Activated B cell treated with CpG ODN at 0.5 μM for 24 hours (primary cell): ENCODE measurements around the gene SLFNL1. TPM values are rescaled to one million over a fixed set of nuclear protein-coding genes. Genes with fewer than 3 reads are reported as not detected.

Experiments used
- ATAC-seq: fragments of 200-7000 bp; cut with Tn5 transposase; one replicate; pipeline ENCODE4 v1.10.0; 2021; ENCODE audit warnings: low read depth, mild to moderate bottlenecking, moderate library complexity
- CTCF ChIA-PET: fragments of 350-600 bp; sonication (Branson Sonifier 250); formaldehyde crosslinking; loops from one replicate; lab custom pipeline; 2021; ENCODE audit warnings: antibody characterized with exemption; lab: Charles Lee
- POLR2A ChIA-PET: fragments of 350-600 bp; sonication (Branson Sonifier 250); formaldehyde crosslinking; loops from one replicate; lab custom pipeline; 2021; ENCODE audit warnings: antibody characterized with exemption; lab: Charles Lee
- DNase-seq: peaks from one replicate; pipeline ENCODE4 v3.0.0; 2022
- H3K27ac Mint-ChIP-seq: one replicate; pipeline ENCODE4 v1.8.0; 2020; ENCODE audit warnings: mixed read lengths
- H3K27me3 Mint-ChIP-seq: one replicate; pipeline ENCODE4 v1.8.0; 2021; ENCODE audit warnings: mixed read lengths
- H3K36me3 Mint-ChIP-seq: one replicate; pipeline ENCODE4 v1.8.0; 2021; ENCODE audit warnings: low read depth, mixed read lengths
- H3K4me1 Mint-ChIP-seq: one replicate; pipeline ENCODE4 v1.8.0; 2021; ENCODE audit warnings: mixed read lengths
- H3K4me3 Mint-ChIP-seq: one replicate; pipeline ENCODE4 v1.8.0; 2020; ENCODE audit warnings: mild to moderate bottlenecking, mixed read lengths
- H3K9me3 Mint-ChIP-seq: one replicate; pipeline ENCODE4 v1.8.0; 2020; ENCODE audit warnings: mixed read lengths
- CTCF ChIP-seq: fragments of 200-600 bp; IDR thresholded peaks from one replicate; pipeline ENCODE4 v1.8.0; 2022; ENCODE audit warnings: antibody characterized with exemption, mild to moderate bottlenecking
- intact Hi-C: fragments of 100-400 bp; cut with micrococcal nuclease; formaldehyde crosslinking; loops from one replicate; pipeline ENCODE4 v1.15.1; 2024
- total RNA-seq: library from RNA; stranded (reverse); gene quantifications from 2 replicates; pipeline ENCODE4 v1.2.3, GENCODE V29; 2022

Gene SLFNL1
- total RNA-seq, 1 donor from 2014 or later = 0.47 TPM

- POLR2A ChIA-PET = no interaction called here
- intact Hi-C loops = no loop called here
- Mint-ChIP-seq H3K9me3 (no peaks in the 10 kb centered on the region), H3K27ac (no peak overlapping the region), H3K27me3 (no peaks in the 10 kb centered on the region), H3K36me3 (peaks cover 10% of the 10 kb centered on the region), H3K4me3 (peak overlapping the region; percentile 8), H3K4me1 (peaks cover 19% of the 10 kb centered on the region)
- DNase-seq = no peak
- ATAC-seq = no peak
- no peak for TF ChIP-seq CTCF
- CTCF ChIA-PET = no interaction called here
Measured at GRCh38 chr1:40977716-40978115, 43.8 kb downstream of the SLFNL1 start.

DNA sequence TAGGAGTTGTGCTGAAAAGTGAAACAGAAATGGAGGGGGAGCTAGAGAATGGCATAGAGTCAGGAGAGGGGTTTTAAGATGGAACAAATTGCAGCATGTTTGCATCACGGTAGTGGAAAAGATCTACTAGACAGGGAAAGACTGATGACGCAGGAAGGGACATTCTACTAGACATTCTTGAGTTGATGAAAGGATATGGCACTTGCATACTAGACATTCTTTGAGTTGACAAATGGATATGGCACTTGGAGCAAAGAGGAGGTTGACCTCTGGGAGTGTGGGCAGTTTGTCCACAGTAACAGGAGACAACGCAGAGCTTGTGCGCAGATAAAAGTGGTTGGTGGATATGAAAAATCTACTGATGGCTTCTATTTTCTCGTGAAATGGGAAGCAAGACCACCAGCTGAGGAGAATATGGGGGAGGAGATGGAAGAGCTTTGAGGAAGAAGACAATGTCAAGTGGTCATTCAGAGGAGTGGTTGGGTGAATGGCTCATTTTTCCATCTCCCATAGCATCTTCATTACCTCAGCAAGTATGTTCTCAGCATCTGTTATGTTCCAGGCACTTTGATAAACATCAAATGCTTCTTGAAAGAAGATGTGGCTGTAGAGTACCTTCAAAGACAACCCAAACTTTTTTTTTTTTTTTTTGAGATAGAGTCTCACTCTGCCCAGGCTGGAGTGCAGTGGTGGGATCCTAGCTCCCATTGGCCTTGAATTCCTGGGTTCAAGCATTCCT, 44.4 kb downstream of the SLFNL1 start:
- CTCF ChIA-PET = no interaction called here
- no peak overlapping the region for H3K27ac Mint-ChIP-seq
- no peak for ATAC-seq

DNA sequence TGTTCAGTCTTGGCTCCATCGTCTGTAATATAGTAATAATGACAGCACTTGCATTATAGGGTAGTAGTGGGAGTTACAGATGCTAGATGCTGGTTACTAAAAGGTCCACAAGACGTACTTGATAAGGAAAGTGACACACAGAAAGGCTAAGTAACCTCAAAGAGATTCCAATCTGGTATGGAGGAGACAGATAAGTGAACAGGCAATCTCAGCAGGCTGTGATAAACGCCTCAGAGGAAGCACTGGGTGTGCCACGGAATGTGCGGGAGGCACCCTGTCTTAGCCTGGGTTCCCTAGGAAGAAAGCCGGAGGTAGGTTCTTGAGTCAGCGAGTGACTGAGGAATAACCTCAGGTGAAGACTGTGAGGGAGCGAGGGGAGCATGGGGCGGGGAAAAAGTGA, 46.6 kb downstream of the SLFNL1 start:
- Mint-ChIP-seq H3K4me1 (no peaks in the 10 kb centered on the region), H3K9me3 (no peaks in the 10 kb centered on the region), H3K27me3 (no peaks in the 10 kb centered on the region), H3K27ac (no peak overlapping the region), H3K4me3 (no peak overlapping the region), H3K36me3 (no peaks in the 10 kb centered on the region)
- ATAC-seq = no peak
- ChIA-PET CTCF (no interaction called here), POLR2A (no interaction called here)
- intact Hi-C loops = no loop called here
- no peak for TF ChIP-seq CTCF
- no peak for DNase-seq

More for the DNA sequence above, 44.4 kb downstream of the SLFNL1 start:
- Mint-ChIP-seq H3K9me3 (no peaks in the 10 kb centered on the region), H3K4me1 (peaks cover 16% of the 10 kb centered on the region), H3K4me3 (no peak overlapping the region), H3K27me3 (no peaks in the 10 kb centered on the region), H3K36me3 (peaks cover 5% of the 10 kb centered on the region)
- POLR2A ChIA-PET = no interaction called here
- intact Hi-C loops = no loop called here
- no peak for TF ChIP-seq CTCF
- no peak for DNase-seq

- intact Hi-C loops = no loop called here
- no peak overlapping the region for H3K27ac Mint-ChIP-seq
- ATAC-seq = no peak
- no peak overlapping the region for H3K4me3 Mint-ChIP-seq
- no peaks in the 10 kb centered on the region for H3K36me3 Mint-ChIP-seq
- no peaks in the 10 kb centered on the region for H3K4me1 Mint-ChIP-seq
- no peaks in the 10 kb centered on the region for H3K9me3 Mint-ChIP-seq
- no peaks in the 10 kb centered on the region for H3K27me3 Mint-ChIP-seq
- DNase-seq = no peak
- ChIA-PET CTCF (interaction anchor here (0.5 kb wide), 1 partner anchor 22 kb away, joined by 4 read pairs; no protein-coding TSS in a partner anchor), POLR2A (no interaction called here)
- TF ChIP-seq CTCF = no peak
Measured at GRCh38 chr1:40973912-40974311, 47.6 kb downstream of the SLFNL1 start.

DNA sequence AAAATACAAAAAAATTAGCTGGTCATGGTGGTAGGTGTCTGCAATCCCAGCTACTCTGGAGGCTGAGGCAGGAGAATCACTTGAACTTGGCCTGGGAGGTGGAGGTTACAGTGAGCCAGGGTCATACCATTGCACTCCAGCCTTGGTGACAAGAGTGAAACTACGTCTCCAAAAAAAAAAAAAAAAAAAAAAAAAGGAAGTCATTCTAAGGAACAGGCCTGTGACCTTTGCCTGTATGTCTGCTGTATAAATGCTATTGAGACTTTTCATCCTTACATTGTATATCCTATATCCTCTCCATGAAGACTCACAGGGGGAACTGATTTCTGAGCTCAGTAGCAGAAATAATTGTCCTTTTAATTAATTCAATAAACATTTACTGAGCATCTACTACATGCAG, 49.6 kb downstream of the SLFNL1 start:
- no peak for DNase-seq
- Mint-ChIP-seq H3K27me3 (no peaks in the 10 kb centered on the region), H3K4me1 (peaks cover 4% of the 10 kb centered on the region), H3K27ac (no peak overlapping the region), H3K36me3 (no peaks in the 10 kb centered on the region), H3K4me3 (no peak overlapping the region), H3K9me3 (no peaks in the 10 kb centered on the region)
- CTCF ChIA-PET = interaction anchor here (1.2 kb wide), 1 partner anchor 23 kb away, joined by 3 read pairs; no protein-coding TSS in a partner anchor
- no peak for ATAC-seq
- intact Hi-C loops = no loop called here
- TF ChIP-seq CTCF = no peak
- POLR2A ChIA-PET = interaction anchor here (0.7 kb wide), 1 partner anchor 180 kb away, joined by 10 read pairs; no protein-coding TSS in a partner anchor
